RWPE2 (cell line): ENCODE data around the gene SNED1.

Experiments used
- ATAC-seq: fragments of 200-7000 bp; cut with Tn5 transposase; 3 replicates; pipeline ENCODE4 v1.9.1; 2021; ENCODE audit warnings: low read depth
- DNase-seq: peaks from one replicate; pipeline ENCODE4 v3.0.0-alpha.2; 2020; ENCODE audit warnings: low spot score
- H3K27ac ChIP-seq: fragments of 450-650 bp; 2 replicates; pipeline ENCODE4 v1.5.1; 2017; ENCODE audit warnings: mild to moderate bottlenecking; ENCODE audit not compliant: poor library complexity, severe bottlenecking
- H3K27me3 ChIP-seq: fragments of 250-450 bp; sonication (Bioruptor Pico); 2 replicates; pipeline ENCODE4 v1.5.1; 2021; ENCODE audit warnings: mild to moderate bottlenecking, moderate library complexity; ENCODE audit not compliant: insufficient read depth, poor library complexity, severe bottlenecking
- H3K36me3 ChIP-seq: fragments of 250-450 bp; sonication (Bioruptor Pico); 2 replicates; pipeline ENCODE4 v1.5.1; 2020; ENCODE audit warnings: low read depth, mild to moderate bottlenecking, moderate library complexity
- H3K4me1 ChIP-seq: fragments of 250-450 bp; sonication (Bioruptor Pico); 2 replicates; pipeline ENCODE4 v1.5.1; 2021; ENCODE audit warnings: mild to moderate bottlenecking, moderate library complexity; ENCODE audit not compliant: insufficient read depth, poor library complexity, severe bottlenecking
- H3K4me3 ChIP-seq: fragments of 250-450 bp; sonication (Bioruptor Pico); 2 replicates; pipeline ENCODE4 v1.5.1; 2021; ENCODE audit warnings: mild to moderate bottlenecking, moderate library complexity; ENCODE audit not compliant: severe bottlenecking
- H3K9me3 ChIP-seq: fragments of 250-450 bp; sonication (Bioruptor Pico); 2 replicates; pipeline ENCODE4 v1.5.1; 2021; ENCODE audit warnings: mild to moderate bottlenecking, moderate library complexity; ENCODE audit not compliant: severe bottlenecking
- CTCF ChIP-seq: fragments of 450-650 bp; IDR thresholded peaks from one replicate; pipeline ENCODE4 v1.5.1; 2017; ENCODE audit warnings: mild to moderate bottlenecking, moderate library complexity; ENCODE audit not compliant: poor library complexity, severe bottlenecking

SNED1 gene

GRCh38 chr2:240997856-240998705 lies at the start of gene SNED1:
Gene SNED1 (plus strand): TSS chr2:240998618. CDS start chr2:240998838, 220 bp downstream.
- DNase-seq, result peak; percentile 79
- no peak for TF ChIP-seq CTCF
- ATAC-seq, result peak; percentile 81
- Histone ChIP-seq H3K9me3 (no peaks in the 10 kb centered on the region), H3K27me3 (peaks cover 6% of the 10 kb centered on the region), H3K4me3 (peak within 1 kb of the TSS; percentile 30), H3K27ac (no peak within 1 kb of the TSS), H3K36me3 (no peaks in the 10 kb centered on the region), H3K4me1 (no peaks in the 10 kb centered on the region)

DNA sequence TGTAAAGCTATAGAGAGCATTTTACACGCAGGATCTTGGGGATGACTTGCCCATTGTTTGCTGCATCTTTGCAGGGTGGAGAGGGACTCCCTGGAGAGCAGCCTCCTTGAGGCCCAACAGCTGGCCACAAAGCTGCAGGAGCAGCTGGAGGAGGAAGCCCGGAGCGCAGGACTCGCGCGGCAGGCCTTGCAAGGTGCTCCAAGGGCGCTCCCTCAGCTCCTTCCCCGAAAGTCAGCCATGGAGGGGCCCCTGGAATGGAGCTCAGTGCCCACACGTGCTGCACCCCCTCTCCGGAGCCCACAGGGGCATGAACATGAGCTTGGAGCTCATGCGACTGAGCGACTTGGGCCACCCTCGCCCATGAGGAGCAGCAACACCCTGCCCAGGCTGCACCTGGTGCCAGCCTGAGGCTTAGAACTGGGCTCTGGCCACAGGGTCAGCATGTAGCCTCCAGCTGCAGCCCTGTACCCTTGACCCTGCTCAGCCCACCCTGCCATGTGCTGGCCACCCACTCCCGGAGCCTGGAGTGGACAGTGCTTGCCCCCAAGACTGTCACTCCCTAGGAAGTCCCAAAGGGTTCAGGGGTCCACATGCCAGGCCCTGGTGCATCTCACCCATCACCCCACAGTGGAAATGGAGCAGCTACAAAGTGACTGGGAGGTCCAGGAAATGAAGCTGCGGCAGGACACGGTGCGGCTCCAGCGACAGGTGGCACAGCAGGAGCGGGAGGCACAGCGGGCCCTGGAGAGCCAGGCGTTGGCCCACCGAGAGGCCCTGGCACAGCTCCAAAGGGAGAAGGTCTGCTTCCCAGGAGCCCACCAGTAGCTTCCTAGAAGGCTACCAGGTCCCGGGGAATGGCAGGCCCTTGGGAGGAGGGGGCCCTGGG lies 49.3 kb upstream of the SNED1 start:
- Histone ChIP-seq H3K9me3 (no peaks in the 10 kb centered on the region), H3K4me1 (no peaks in the 10 kb centered on the region), H3K27me3 (no peaks in the 10 kb centered on the region), H3K4me3 (no peak overlapping the region), H3K36me3 (no peaks in the 10 kb centered on the region), H3K27ac (no peak overlapping the region)
- ATAC-seq (no peak), DNase-seq (no peak)
- TF ChIP-seq CTCF, result no peak

DNA sequence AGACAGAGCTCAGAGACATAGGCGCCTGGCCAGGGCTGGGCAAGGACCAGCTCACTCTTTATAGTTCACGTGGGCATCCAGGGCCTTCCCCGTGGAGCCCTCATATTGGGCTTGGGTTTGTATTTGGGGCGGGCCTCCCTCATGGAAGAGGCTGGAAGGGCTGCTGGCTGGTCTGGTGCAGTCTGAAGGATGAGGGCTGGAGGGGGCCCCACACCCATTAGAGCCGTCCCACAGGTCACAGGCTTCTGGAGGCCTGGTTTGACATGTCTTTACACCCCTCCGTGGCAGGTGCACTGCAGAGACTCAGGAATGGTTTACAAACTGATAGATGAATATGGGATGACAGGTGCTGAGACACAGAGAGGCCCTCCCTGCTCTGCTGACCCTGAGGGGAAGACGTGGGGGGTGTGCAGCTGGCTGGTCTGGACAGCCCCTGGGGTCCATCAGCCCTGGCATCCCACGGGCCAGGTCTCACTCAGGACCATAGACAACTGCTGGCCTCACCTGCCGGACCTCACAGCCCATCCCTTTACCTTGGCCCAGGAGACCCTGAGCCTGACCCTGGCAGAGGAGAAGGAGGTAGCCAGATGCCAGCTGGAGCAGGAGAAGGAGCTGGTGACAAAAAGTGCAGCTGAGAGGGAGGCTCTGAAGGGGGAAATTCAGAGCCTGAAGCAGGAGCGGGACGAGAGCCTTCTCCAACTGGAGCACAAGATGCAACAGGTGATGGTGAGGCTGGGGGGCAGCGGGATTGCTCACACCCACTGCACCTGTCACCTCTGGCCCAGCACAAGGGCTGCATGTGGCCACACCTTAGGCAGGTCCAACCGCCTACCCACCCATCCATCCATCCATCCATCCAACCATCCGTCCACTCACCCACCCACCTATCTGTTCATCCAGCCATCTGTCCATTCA lies 48.4 kb upstream of the SNED1 start:
- DNase-seq (peak; percentile 28), ATAC-seq (no peak)
- no peaks in the 10 kb centered on the region for H3K27me3 ChIP-seq
- H3K4me3 ChIP-seq, result no peak overlapping the region
- no peaks in the 10 kb centered on the region for H3K4me1 ChIP-seq
- no peaks in the 10 kb centered on the region for H3K9me3 ChIP-seq
- no peak overlapping the region for H3K27ac ChIP-seq
- no peaks in the 10 kb centered on the region for H3K36me3 ChIP-seq
- TF ChIP-seq CTCF, result no peak

GRCh38 chr2:240951045-240951594 lies 47.3 kb upstream of the SNED1 start:
- ATAC-seq, result no peak
- Histone ChIP-seq H3K4me3 (no peak overlapping the region), H3K27ac (no peak overlapping the region), H3K27me3 (no peaks in the 10 kb centered on the region), H3K36me3 (no peaks in the 10 kb centered on the region), H3K4me1 (no peaks in the 10 kb centered on the region), H3K9me3 (no peaks in the 10 kb centered on the region)
- no peak for TF ChIP-seq CTCF
- no peak for DNase-seq
